Esophagus muscularis mucosa (tissue), 4 donors: Measurements from ENCODE around the gene TUBA4A.

ENCODE experiments used
- CTCF ChIP-seq, 3 experiments: fragments of 200-600 bp in 2 of 3; fragments of 450-650 bp in 1 of 3; sonication (generic) in 2 of 3; IDR thresholded peaks; one replicate each; pipeline ENCODE4 v1.5.1; 2017 to 2019; ENCODE audit warnings: antibody characterized with exemption in 3 of 3, mild to moderate bottlenecking in 2 of 3, moderate library complexity in 1 of 3
- EP300 ChIP-seq: sonication (generic); formaldehyde crosslinking; IDR thresholded peaks from one replicate; pipeline ENCODE4 v1.6.1; 2017; ENCODE audit warnings: antibody characterized with exemption
- POLR2A ChIP-seq: fragments of 450-650 bp; IDR thresholded peaks from one replicate; pipeline ENCODE4 v1.6.1; 2017; ENCODE audit warnings: antibody characterized with exemption, moderate library complexity, mild to moderate bottlenecking, low read depth
- POLR2AphosphoS5 ChIP-seq, 2 donors: sonication (generic); formaldehyde crosslinking; IDR thresholded peaks; one replicate each; pipeline ENCODE4 v1.6.1; 2017; ENCODE audit warnings: antibody characterized with exemption in 2 of 2

GRCh38 chr2:219207134-219207883 lies 46.4 kb downstream of the TUBA4A start:
- TF ChIP-seq POLR2AphosphoS5 (IDR thresholded peaks at IDR 0.05) (no peak), POLR2A (no peak), CTCF (IDR thresholded peaks at IDR 0.05) (no peak), EP300 (peak; percentile 5)
